ENCODE data around the gene UBE2I.
"Not testable (repeated sequence)": the region's sequence is repeated elsewhere in the genome, so short reads cannot be mapped to it uniquely, and the experiment has no call there.

DNA sequence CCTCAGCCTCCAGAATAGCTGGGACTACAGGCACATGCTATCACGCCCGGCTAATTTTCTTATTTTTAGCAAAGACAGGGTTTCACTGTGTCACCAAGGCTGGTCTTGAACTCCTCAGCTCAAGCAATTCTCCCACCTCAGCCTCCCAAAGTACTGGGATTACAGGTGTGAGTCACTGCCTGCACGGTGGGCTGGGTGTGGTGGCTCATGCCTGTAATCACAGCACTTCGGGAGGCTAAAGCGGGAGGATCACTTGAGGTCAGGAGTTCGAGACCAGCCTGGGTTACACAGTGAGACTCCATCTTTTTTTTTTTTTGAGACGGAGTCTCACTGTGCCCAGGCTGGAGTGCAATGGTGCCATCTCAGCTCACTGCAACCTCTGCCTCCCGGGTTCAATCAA is 16.6 kb upstream of the UBE2I start:
- not testable (repeated sequence) for TF ChIP-seq TCF7 (CRISPR knock-in tag; IDR thresholded peaks at IDR 0.05; ENCODE audit: low read depth); ZNF121 (CRISPR knock-in tag; IDR thresholded peaks at IDR 0.05); ZSCAN18 (CRISPR knock-in tag; IDR thresholded peaks at IDR 0.05); ZNF317 (CRISPR knock-in tag; IDR thresholded peaks at IDR 0.05; ENCODE audit: borderline replicate concordance, low read depth); SP1 (CRISPR knock-in tag; conservative IDR thresholded peaks at IDR 0.05); RELA (CRISPR knock-in tag; IDR thresholded peaks at IDR 0.05; ENCODE audit: borderline replicate concordance); NFYB (CRISPR knock-in tag; conservative IDR thresholded peaks at IDR 0.05; ENCODE audit: low read depth); ESRRA (CRISPR knock-in tag; IDR thresholded peaks at IDR 0.05; ENCODE audit: borderline replicate concordance)
- TF ChIP-seq, protein P1, sequence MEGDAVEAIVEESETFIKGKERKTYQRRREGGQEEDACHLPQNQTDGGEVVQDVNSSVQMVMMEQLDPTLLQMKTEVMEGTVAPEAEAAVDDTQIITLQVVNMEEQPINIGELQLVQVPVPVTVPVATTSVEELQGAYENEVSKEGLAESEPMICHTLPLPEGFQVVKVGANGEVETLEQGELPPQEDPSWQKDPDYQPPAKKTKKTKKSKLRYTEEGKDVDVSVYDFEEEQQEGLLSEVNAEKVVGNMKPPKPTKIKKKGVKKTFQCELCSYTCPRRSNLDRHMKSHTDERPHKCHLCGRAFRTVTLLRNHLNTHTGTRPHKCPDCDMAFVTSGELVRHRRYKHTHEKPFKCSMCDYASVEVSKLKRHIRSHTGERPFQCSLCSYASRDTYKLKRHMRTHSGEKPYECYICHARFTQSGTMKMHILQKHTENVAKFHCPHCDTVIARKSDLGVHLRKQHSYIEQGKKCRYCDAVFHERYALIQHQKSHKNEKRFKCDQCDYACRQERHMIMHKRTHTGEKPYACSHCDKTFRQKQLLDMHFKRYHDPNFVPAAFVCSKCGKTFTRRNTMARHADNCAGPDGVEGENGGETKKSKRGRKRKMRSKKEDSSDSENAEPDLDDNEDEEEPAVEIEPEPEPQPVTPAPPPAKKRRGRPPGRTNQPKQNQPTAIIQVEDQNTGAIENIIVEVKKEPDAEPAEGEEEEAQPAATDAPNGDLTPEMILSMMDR (IDR thresholded peaks at IDR 0.05): not testable (repeated sequence)
- TF ChIP-seq, protein P2, sequence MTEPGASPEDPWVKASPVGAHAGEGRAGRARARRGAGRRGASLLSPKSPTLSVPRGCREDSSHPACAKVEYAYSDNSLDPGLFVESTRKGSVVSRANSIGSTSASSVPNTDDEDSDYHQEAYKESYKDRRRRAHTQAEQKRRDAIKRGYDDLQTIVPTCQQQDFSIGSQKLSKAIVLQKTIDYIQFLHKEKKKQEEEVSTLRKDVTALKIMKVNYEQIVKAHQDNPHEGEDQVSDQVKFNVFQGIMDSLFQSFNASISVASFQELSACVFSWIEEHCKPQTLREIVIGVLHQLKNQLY (CRISPR knock-in tag; IDR thresholded peaks at IDR 0.05): not testable (repeated sequence)
- TF ChIP-seq, protein P3, sequence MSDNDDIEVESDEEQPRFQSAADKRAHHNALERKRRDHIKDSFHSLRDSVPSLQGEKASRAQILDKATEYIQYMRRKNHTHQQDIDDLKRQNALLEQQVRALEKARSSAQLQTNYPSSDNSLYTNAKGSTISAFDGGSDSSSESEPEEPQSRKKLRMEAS (CRISPR knock-in tag; IDR thresholded peaks at IDR 0.05): not testable (repeated sequence)

All from WTC11 (cell line).